K562 (cell line): ENCODE results near the gene BTD. TPM values are rescaled to one million over a fixed set of nuclear protein-coding genes. Genes with fewer than 3 reads are reported as not detected.
A peak's percentile ranks its signal among the peaks of the same experiment; 100 is the strongest.

Source experiments
- ATF1 ChIP-seq, 2 experiments: fragments of 450-650 bp in 1 of 2; IDR thresholded peaks; 2 replicates each; pipeline ENCODE4 v1.6.1; 2016; ENCODE audit warnings: missing compliant biosample characterization in 1 of 2, missing genetic modification characterization in 1 of 2
- BRD4 ChIP-seq: fragments of 200-600 bp; sonication (generic); IDR thresholded peaks from 2 replicates; pipeline ENCODE4 v1.6.1; 2017; ENCODE audit warnings: inconsistent platforms
- CEBPG ChIP-seq, 3 experiments: fragments of 200-800 bp in 1 of 3; sonication (Bioruptor generic) in 1 of 3; sonication (generic) in 1 of 3; formaldehyde crosslinking in 1 of 3; IDR thresholded peaks in 2 of 3; conservative IDR thresholded peaks in 1 of 3; 2 replicates each; pipeline versions ENCODE4 v1.6.1 to v1.8.0; 2016 to 2022; ENCODE audit warnings: missing compliant biosample characterization in 2 of 3, missing genetic modification characterization in 2 of 3, mild to moderate bottlenecking in 1 of 3, missing genetic modification reagents in 1 of 3
- CHCHD3 ChIP-seq: fragments of 250-450 bp; sonication (Bioruptor Pico); IDR thresholded peaks from 2 replicates; pipeline ENCODE4 v2.1.2; 2022; ENCODE audit warnings: mild to moderate bottlenecking
- HDAC6 ChIP-seq: IDR thresholded peaks from 2 replicates; pipeline ENCODE4 v1.6.1; 2012; ENCODE audit warnings: low read depth, mild to moderate bottlenecking, control low read depth, inconsistent platforms, low read length, moderate library complexity
- KAT2B ChIP-seq: IDR thresholded peaks from one replicate; pipeline ENCODE4 v1.6.1; 2012; ENCODE audit warnings: low read depth, mild to moderate bottlenecking, control low read depth, inconsistent platforms, low read length, moderate library complexity
- MCM2 ChIP-seq: fragments of 450-650 bp; IDR thresholded peaks from 2 replicates; pipeline ENCODE4 v1.6.1; 2017; ENCODE audit warnings: low read depth, mild to moderate bottlenecking
- NR4A1 ChIP-seq, 2 experiments: fragments of 250-450 bp in 1 of 2; fragments of 450-650 bp in 1 of 2; sonication (Bioruptor Pico) in 1 of 2; IDR thresholded peaks; 2 replicates each; pipeline versions ENCODE4 v1.4.0 to v1.6.1; 2016 to 2020; ENCODE audit warnings: mild to moderate bottlenecking in 2 of 2, missing compliant biosample characterization in 1 of 2, missing genetic modification characterization in 1 of 2, moderate library complexity in 1 of 2
- PKNOX1 ChIP-seq: fragments of 450-650 bp; IDR thresholded peaks from 2 replicates; pipeline ENCODE4 v1.6.1; 2016
- POLR2H ChIP-seq: IDR thresholded peaks from 2 replicates; pipeline ENCODE4 v1.6.1; 2016; ENCODE audit warnings: missing genetic modification characterization, low read depth, mild to moderate bottlenecking, control low read depth, missing compliant biosample characterization, moderate library complexity
- RAD51 ChIP-seq: fragments of 450-650 bp; IDR thresholded peaks from 2 replicates; pipeline ENCODE4 v1.7.1; 2016; ENCODE audit warnings: low read depth, mild to moderate bottlenecking, borderline replicate concordance
- RBBP5 ChIP-seq: fragments of 200-600 bp; sonication (generic); IDR thresholded peaks from 2 replicates; pipeline ENCODE4 v1.6.1; 2012; ENCODE audit warnings: borderline replicate concordance, mild to moderate bottlenecking, low read length, control low read depth, inconsistent platforms; ENCODE audit not compliant: insufficient read depth, poor library complexity, severe bottlenecking
- STAT5B ChIP-seq: fragments of 250-450 bp; sonication (Bioruptor Pico); IDR thresholded peaks from 2 replicates; pipeline ENCODE4 v1.8.0; 2021; ENCODE audit warnings: mild to moderate bottlenecking, inconsistent platforms
- ZNF316 ChIP-seq: fragments of 450-650 bp; IDR thresholded peaks from 2 replicates; pipeline ENCODE4 v1.6.1; 2016
- ZNF444 ChIP-seq: fragments of 250-450 bp; sonication (Bioruptor Pico); IDR thresholded peaks from 2 replicates; pipeline ENCODE4 v1.4.0; 2020; ENCODE audit warnings: mild to moderate bottlenecking, moderate library complexity
- polyA plus RNA-seq, 8 experiments: library from polyadenylated mRNA; depleted of rRNA in 4 of 8; stranded (reverse) in 5 of 8; unstranded in 3 of 8; fragments of >200 nt; fragmentation: Nextera tagmentation in 2 of 8; fragmentation: Illumina TruSeq in 1 of 8; extraction: Ambion mirVana in 2 of 8; extraction: Trizol in 1 of 8; gene quantifications; 2 replicates each; pipeline versions ENCODE4 v1.2.1 to v1.2.3, GENCODE V29; 2011 to 2014; ENCODE audit warnings: inconsistent platforms in 1 of 8, missing spikeins in 1 of 8
- total RNA-seq, 7 experiments: library from RNA; depleted of rRNA in 6 of 7; stranded (reverse); fragments of >200 nt in 6 of 7; fragmentation: Illumina TruSeq in 2 of 7; extraction: Trizol in 2 of 7; gene quantifications; 2 replicates each; pipeline versions ENCODE4 v1.2.1 to v1.2.3, GENCODE V29; 2011 to 2021; ENCODE audit warnings: low replicate concordance in 1 of 7
- TF ChIP-seq, protein P1 (sequence below): fragments of 450-650 bp; formaldehyde crosslinking; IDR thresholded peaks from 2 replicates; pipeline ENCODE4 v1.4.0; 2020; ENCODE audit warnings: mild to moderate bottlenecking, mixed read lengths
- TF ChIP-seq, protein P2 (sequence below): fragments of 450-650 bp; IDR thresholded peaks from 2 replicates; pipeline ENCODE4 v1.7.1; 2018; ENCODE audit warnings: mild to moderate bottlenecking, low read depth; ENCODE audit not compliant: partially characterized antibody

The BTD gene
- total and polyA plus RNA-seq, 9 of the 15 experiments (the other 6 are each of a cell fraction or from before 2014, with no cell fraction given), result 6.6 to 26.2 (median 10.6) TPM

- TF ChIP-seq RAD51 (no peak), NR4A1 (CRISPR knock-in tag; IDR thresholded peaks at IDR 0.05) (0 out of 2 replicates have a peak, but pooled peaks have one; percentile 66), NR4A1 (tag; IDR thresholded peaks at IDR 0.05) (peak; percentile 93), STAT5B (peak; percentile 80), RBBP5 (no peak), ZNF444 (CRISPR knock-in tag) (no peak), ATF1 (CRISPR knock-in tag; IDR thresholded peaks at IDR 0.05) (no peak), ATF1 (tag; IDR thresholded peaks at IDR 0.05) (no peak), ZNF316 (no peak), BRD4 (no peak), CEBPG (CRISPR knock-in tag; IDR thresholded peaks at IDR 0.05) (no peak), CEBPG (tag; conservative IDR thresholded peaks at IDR 0.05 in 1 of 2, IDR thresholded peaks at IDR 0.05 in 1 of 2) (peak in 1 of 2 experiments; percentile 86; a peak in 2 of 4 replicates), HDAC6 (no peak), CHCHD3 (CRISPR knock-in tag) (peak; percentile 88; the same call in 1 of the 2 replicates), KAT2B (no peak), PKNOX1 (no peak), MCM2 (no peak), POLR2H (tag) (no peak)
- TF ChIP-seq, protein P1, sequence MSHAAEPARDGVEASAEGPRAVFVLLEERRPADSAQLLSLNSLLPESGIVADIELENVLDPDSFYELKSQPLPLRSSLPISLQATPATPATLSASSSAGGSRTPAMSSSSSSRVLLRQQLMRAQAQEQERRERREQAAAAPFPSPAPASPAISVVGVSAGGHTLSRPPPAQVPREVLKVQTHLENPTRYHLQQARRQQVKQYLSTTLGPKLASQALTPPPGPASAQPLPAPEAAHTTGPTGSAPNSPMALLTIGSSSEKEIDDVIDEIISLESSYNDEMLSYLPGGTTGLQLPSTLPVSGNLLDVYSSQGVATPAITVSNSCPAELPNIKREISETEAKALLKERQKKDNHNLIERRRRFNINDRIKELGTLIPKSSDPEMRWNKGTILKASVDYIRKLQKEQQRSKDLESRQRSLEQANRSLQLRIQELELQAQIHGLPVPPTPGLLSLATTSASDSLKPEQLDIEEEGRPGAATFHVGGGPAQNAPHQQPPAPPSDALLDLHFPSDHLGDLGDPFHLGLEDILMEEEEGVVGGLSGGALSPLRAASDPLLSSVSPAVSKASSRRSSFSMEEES (CRISPR knock-in tag), result peak; percentile 29; the same call in 1 of the 2 replicates
- TF ChIP-seq, protein P2, sequence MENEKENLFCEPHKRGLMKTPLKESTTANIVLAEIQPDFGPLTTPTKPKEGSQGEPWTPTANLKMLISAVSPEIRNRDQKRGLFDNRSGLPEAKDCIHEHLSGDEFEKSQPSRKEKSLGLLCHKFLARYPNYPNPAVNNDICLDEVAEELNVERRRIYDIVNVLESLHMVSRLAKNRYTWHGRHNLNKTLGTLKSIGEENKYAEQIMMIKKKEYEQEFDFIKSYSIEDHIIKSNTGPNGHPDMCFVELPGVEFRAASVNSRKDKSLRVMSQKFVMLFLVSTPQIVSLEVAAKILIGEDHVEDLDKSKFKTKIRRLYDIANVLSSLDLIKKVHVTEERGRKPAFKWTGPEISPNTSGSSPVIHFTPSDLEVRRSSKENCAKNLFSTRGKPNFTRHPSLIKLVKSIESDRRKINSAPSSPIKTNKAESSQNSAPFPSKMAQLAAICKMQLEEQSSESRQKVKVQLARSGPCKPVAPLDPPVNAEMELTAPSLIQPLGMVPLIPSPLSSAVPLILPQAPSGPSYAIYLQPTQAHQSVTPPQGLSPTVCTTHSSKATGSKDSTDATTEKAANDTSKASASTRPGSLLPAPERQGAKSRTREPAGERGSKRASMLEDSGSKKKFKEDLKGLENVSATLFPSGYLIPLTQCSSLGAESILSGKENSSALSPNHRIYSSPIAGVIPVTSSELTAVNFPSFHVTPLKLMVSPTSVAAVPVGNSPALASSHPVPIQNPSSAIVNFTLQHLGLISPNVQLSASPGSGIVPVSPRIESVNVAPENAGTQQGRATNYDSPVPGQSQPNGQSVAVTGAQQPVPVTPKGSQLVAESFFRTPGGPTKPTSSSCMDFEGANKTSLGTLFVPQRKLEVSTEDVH, result no peak
These were observed 9.6 kb upstream of the BTD start (continued) for GRCh38 chr3:15591928-15592327.
